NCI-H2227 (cell line): ENCODE results near the gene SLC34A3.

ENCODE experiments used
- DNase-seq: peaks from one replicate; lab custom pipeline; 2025; ENCODE audit not compliant: unreplicated experiment; lab: John Stamatoyannopoulos, UW

The SLC34A3 gene

DNA sequence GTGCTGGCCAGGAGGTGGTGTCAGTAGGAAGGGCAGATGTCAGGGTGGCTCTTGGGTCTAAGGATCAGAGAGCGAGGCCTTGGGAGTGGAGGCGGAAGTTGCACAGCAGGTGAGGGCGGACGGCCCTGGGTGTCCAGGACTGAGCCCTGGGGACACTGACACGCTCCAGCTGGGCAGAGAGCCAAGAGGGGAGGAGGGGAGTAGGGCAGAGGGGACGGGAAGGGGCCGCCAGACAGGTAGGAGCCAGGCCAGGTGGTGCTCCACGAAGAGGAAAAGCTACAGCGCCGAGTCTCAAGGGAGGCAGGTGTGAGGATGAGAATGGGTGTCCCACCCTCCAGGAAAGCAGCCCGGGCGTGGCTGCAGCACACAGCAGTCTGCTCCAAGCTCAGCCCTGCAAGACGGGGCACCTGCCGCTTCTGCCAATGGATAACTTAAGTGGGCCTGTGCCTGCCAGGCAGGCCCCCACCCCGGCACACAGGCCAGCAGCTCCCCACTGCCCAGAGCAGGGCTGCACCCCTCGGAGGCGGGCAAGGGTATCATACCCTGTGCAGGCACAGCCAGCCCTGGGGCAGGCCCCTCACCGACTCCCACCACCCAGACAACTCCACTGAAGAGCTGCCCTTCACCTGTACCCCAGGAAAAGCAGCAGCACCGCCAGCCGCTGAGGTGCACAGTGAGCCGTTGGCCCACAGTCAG, 35.0 kb upstream of the SLC34A3 start:
- DNase-seq, result no peak

DNA sequence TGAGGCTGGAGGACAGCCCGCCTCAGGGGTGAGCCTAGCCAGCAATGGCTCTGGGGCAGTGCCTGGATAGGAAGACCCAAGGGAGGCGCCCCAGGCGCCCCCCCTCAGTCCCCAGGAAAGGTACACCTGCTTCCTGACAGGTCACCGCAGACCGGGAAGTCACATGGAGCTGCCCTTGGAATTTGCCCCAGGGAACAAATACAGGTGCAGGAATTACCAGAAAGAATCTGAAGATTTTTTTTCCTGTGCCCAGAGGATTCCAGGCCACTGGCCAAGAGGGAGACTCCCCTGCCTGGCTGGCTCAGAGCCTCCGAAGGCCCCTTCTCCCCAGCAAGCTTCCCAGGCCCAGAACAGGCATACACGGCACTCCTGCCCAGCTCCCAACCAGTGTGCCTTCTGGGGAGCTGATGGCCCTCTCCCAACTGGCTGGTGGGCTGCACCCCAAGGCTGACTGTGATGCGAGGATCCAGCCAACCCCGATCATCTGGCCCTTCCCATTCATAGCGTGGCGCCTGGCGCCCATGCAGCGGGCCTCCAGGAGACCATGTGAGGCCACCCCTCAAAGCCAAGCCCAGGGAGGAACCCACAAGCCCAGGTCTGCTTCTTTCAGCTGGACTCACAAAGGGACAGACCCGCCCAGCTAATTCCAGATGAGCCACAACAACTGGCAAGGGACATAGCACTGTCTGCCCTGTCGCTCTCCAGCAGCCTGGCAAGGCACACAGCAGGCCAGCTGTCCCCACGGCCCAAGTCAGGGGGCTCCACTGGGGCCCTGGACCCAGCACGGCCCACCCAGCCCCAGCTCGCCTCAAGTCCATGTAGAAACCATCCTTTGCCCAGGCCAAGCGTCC, 32.4 kb upstream of the SLC34A3 start:
- DNase-seq, result no peak

DNA sequence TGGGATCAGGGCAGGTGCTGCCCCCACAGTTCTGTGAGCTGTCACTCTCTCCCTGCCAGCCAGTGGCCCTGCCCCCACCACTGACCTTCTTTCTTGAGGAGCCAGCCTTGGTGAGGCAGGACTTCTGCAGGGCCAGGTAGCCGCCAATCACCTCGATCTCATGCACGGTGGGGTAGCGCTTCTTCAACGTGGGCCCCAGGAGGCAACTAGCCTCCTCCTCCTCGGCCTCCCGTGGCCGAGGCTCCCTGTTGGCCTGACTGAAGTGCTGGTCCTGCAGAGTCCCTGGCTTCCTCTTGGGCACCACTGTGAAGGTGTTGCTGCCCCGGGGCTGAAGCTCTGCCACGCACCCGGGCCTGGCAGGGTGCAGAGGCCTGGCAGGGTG, 31.8 kb upstream of the SLC34A3 start:
- DNase-seq, result no peak

GRCh38 chr9:137199411-137200121, 31.1 kb upstream of the SLC34A3 start:
- DNase-seq, result peak; percentile 18

DNA sequence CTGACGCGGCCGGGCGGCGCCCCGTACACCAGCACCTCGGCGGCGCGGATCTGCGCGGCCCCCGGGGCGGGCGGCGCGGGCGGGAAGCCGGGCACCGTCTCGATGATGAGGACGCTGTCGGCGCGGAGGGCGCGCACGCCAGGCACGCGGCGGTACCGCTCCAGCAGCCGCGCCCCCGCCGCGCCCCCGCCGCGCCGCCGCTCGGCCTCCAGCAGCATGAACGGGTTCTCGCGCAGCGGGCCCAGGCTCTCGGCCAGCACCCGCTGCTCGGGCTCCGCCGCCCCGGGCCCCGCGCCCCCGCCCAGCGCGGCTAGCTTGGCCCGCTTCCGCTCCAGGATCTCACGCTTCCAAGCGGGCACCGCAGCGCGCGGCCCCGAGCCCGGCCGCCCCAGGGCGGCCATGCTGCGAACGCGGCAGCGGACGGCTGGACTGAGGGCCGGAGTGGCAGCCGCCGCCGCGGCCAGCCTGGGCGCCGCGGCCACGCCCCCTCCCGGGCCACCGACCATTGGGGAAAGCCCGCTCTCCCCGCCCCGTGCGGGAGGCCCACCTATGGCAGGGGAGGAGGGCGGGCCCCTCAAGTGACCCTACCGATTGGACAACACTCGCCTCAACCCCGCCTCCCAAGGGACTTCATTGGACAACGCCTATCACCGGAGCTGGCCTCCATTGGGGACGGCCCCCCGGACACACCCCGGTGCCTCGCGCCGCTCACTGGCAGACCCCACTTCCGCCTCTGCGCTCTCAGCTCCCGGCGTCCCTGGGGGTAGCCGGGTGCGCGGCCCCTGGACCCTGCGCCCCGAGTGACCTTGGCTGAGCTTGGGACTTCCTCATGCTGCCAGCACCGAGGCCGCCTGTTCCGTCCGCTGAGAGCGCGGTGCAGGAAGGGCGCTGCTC, 30.1 kb upstream of the SLC34A3 start, which contains the start of gene TPRN:
Gene TPRN (minus strand): TSS at position 431 of the 894 bp plus-strand sequence. CDS start 30 bp downstream, at position 401.
- DNase-seq, result peak; percentile 97

- DNase-seq, result no peak
Observed at GRCh38 chr9:137201205-137201868, 29.4 kb upstream of the SLC34A3 start.

- DNase-seq, result no peak
Observed at GRCh38 chr9:137202966-137203365, 27.7 kb upstream of the SLC34A3 start.

GRCh38 chr9:137204731-137205125, 26.0 kb upstream of the SLC34A3 start:
- DNase-seq, result no peak

GRCh38 chr9:137205126-137206069, 25.3 kb upstream of the SLC34A3 start, which contains the start of the genes NDOR1 and TMEM203:
TSS of gene NDOR1 (plus strand) at chr9:137205700. CDS start at chr9:137205778, 78 bp downstream.
TSS of gene TMEM203 (minus strand) at chr9:137205648. CDS start at chr9:137205414, 234 bp downstream.
- peak; percentile 90 for DNase-seq

- DNase-seq, result no peak
Observed at GRCh38 chr9:137206602-137207001, 24.1 kb upstream of the SLC34A3 start.

GRCh38 chr9:137211532-137211931, 19.2 kb upstream of the SLC34A3 start:
- DNase-seq, result no peak

GRCh38 chr9:137212520-137212919, 18.2 kb upstream of the SLC34A3 start:
- DNase-seq, result no peak

- DNase-seq, result no peak
Observed at GRCh38 chr9:137213160-137214060, 17.3 kb upstream of the SLC34A3 start.

DNA sequence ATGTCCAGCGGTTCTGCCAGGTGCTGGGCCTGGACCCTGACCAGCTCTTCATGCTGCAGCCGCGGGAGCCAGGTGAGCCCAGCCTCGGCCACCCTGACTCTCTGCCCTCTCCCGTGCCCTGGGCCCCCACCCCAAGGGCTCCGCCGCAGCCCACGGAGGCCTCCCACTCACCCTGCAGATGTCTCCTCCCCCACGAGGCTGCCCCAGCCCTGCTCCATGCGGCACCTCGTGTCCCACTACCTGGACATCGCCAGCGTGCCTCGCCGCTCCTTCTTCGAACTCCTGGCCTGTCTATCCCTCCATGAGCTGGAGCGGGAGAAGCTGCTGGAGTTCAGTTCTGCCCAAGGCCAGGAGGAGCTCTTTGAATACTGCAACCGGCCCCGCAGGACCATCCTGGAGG, 16.1 kb upstream of the SLC34A3 start:
- DNase-seq, result no peak

GRCh38 chr9:137215196-137215986, 15.3 kb upstream of the SLC34A3 start:
- DNase-seq, result no peak

GRCh38 chr9:137216188-137216965, 14.3 kb upstream of the SLC34A3 start:
- DNase-seq, result no peak
